HL-60 (cell line): ENCODE results near the gene NLRP3.
"Not testable (repeated sequence)": the region's sequence is repeated elsewhere in the genome, so short reads cannot be mapped to it uniquely, and the experiment has no call there.

Experiments
- DNase-seq, 2 experiments: peaks; one replicate each; pipeline ENCODE4 v3.0.0-alpha.2; 2010 to 2020; ENCODE audit warnings: low read depth in 1 of 2, low spot score in 1 of 2
- H3K27ac ChIP-seq: fragments of 250-450 bp; sonication (Bioruptor Pico); replicated peaks from 2 replicates; pipeline ENCODE4 v1.5.1; 2020; ENCODE audit warnings: mild to moderate bottlenecking, moderate library complexity
- H3K27me3 ChIP-seq: fragments of 250-450 bp; sonication (Bioruptor Pico); 2 replicates; pipeline ENCODE4 v1.5.1; 2021; ENCODE audit warnings: mild to moderate bottlenecking, moderate library complexity; ENCODE audit not compliant: insufficient read depth, poor library complexity, severe bottlenecking
- H3K4me3 ChIP-seq: replicated peaks from 2 replicates; pipeline ENCODE4 v1.5.1; 2011; ENCODE audit warnings: mild to moderate bottlenecking, control low read depth, low read length; ENCODE audit not compliant: insufficient read depth
- GABPA ChIP-seq: IDR thresholded peaks from 2 replicates; pipeline ENCODE4 v1.6.1; 2012; ENCODE audit warnings: low read depth
- POLR2AphosphoS5 ChIP-seq: IDR thresholded peaks from 2 replicates; pipeline ENCODE4 v1.6.1; 2012; ENCODE audit warnings: low read depth
- SPI1 ChIP-seq: IDR thresholded peaks from 2 replicates; pipeline ENCODE4 v1.6.1; 2012; ENCODE audit warnings: low read depth, mild to moderate bottlenecking, borderline replicate concordance
- TF ChIP-seq, protein P1 (sequence below): IDR thresholded peaks from one replicate; pipeline ENCODE4 v1.5.1; 2011; ENCODE audit warnings: low read length, control low read depth, inconsistent platforms; ENCODE audit not compliant: insufficient read depth
- TF ChIP-seq, protein P2 (sequence below): IDR thresholded peaks from 2 replicates; pipeline ENCODE4 v1.6.1; 2012; ENCODE audit warnings: low read depth; ENCODE audit not compliant: insufficient replicate concordance

Gene NLRP3

DNA sequence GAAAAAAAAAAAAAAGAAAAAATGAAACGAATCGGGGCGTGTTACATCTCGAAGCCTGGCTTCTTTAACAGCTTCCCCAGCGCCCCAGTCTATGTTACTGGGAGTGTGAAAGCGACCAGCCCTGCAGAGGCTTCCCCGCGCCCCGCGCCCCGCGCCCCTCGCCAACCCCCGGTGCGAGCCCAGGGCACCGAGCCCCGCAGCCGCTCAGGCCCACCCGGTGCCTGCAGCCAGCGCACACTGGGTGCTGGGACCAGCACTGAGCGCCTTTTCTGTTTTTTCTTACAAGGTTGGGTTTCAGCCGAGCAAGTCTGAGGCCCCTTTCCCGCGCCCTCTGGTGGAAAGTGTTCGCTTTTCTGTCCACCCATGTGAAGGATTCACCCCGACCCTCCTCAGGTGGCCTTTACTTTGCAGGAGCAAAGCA is 42.2 kb upstream of the NLRP3 start:
- DNase-seq: peak in 1 of 2 experiments; percentile 48
- TF ChIP-seq POLR2AphosphoS5 (no peak), GABPA (no peak), SPI1 (no peak)
- TF ChIP-seq, protein P1, sequence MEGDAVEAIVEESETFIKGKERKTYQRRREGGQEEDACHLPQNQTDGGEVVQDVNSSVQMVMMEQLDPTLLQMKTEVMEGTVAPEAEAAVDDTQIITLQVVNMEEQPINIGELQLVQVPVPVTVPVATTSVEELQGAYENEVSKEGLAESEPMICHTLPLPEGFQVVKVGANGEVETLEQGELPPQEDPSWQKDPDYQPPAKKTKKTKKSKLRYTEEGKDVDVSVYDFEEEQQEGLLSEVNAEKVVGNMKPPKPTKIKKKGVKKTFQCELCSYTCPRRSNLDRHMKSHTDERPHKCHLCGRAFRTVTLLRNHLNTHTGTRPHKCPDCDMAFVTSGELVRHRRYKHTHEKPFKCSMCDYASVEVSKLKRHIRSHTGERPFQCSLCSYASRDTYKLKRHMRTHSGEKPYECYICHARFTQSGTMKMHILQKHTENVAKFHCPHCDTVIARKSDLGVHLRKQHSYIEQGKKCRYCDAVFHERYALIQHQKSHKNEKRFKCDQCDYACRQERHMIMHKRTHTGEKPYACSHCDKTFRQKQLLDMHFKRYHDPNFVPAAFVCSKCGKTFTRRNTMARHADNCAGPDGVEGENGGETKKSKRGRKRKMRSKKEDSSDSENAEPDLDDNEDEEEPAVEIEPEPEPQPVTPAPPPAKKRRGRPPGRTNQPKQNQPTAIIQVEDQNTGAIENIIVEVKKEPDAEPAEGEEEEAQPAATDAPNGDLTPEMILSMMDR: no peak
- TF ChIP-seq, protein P2, sequence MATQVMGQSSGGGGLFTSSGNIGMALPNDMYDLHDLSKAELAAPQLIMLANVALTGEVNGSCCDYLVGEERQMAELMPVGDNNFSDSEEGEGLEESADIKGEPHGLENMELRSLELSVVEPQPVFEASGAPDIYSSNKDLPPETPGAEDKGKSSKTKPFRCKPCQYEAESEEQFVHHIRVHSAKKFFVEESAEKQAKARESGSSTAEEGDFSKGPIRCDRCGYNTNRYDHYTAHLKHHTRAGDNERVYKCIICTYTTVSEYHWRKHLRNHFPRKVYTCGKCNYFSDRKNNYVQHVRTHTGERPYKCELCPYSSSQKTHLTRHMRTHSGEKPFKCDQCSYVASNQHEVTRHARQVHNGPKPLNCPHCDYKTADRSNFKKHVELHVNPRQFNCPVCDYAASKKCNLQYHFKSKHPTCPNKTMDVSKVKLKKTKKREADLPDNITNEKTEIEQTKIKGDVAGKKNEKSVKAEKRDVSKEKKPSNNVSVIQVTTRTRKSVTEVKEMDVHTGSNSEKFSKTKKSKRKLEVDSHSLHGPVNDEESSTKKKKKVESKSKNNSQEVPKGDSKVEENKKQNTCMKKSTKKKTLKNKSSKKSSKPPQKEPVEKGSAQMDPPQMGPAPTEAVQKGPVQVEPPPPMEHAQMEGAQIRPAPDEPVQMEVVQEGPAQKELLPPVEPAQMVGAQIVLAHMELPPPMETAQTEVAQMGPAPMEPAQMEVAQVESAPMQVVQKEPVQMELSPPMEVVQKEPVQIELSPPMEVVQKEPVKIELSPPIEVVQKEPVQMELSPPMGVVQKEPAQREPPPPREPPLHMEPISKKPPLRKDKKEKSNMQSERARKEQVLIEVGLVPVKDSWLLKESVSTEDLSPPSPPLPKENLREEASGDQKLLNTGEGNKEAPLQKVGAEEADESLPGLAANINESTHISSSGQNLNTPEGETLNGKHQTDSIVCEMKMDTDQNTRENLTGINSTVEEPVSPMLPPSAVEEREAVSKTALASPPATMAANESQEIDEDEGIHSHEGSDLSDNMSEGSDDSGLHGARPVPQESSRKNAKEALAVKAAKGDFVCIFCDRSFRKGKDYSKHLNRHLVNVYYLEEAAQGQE: no peak
- no peak overlapping the region for H3K27ac ChIP-seq
- H3K27me3 ChIP-seq: no peaks in the 10 kb centered on the region
- H3K4me3 ChIP-seq: no peak overlapping the region

DNA sequence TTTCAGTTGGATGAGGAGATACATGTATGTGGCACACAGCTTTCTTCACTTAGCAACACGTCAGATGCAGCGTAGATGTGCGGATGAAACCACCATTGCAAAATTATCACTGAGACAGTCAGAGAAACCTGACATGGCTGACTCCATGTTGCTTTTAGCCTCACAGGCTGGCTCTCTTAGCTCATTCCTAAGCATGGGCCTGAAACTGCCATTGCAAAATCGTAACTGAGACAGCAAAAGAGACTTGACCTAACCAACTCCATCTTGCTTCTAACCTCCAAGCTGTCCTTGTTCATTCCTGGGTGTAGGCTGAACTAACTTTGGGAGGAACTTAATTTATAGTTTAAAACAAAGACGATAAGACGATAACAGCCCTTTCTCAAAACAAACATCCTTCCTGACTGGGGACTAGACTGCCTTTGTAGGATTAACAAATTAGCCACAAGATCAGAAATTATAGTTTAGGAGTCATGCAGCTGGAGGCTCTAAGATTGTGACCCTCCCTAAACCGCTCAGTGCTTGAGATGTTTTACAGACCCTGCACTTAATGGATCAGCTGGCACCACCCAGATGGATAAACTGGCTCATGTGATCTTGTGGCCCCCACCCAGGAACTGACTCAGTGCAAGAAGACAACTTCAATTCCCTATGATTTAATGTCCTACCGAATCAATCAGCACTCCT is 41.2 kb upstream of the NLRP3 start:
- DNase-seq, H3K27ac ChIP-seq, H3K27me3 ChIP-seq, H3K4me3 ChIP-seq: not testable (repeated sequence)

GRCh38 chr1:247375747-247376146 is 40.2 kb upstream of the NLRP3 start:
- Histone ChIP-seq H3K27ac (no peak overlapping the region), H3K4me3 (no peak overlapping the region), H3K27me3 (no peaks in the 10 kb centered on the region)
- DNase-seq: no peak
- TF ChIP-seq GABPA: no peak
- TF ChIP-seq, protein P1: no peak
- TF ChIP-seq, protein P2: no peak
- no peak for TF ChIP-seq SPI1
- TF ChIP-seq POLR2AphosphoS5: no peak

GRCh38 chr1:247376659-247377058 is 39.3 kb upstream of the NLRP3 start:
- TF ChIP-seq SPI1: no peak
- TF ChIP-seq GABPA: no peak
- TF ChIP-seq, protein P1: no peak
- TF ChIP-seq, protein P2: no peak
- TF ChIP-seq POLR2AphosphoS5: no peak
- Histone ChIP-seq H3K27me3 (no peaks in the 10 kb centered on the region), H3K4me3 (no peak overlapping the region), H3K27ac (no peak overlapping the region)
- DNase-seq: no peak

- DNase-seq, H3K27me3 ChIP-seq, H3K4me3 ChIP-seq, H3K27ac ChIP-seq: not testable (repeated sequence)
Measured at GRCh38 chr1:247377656-247378055, 38.3 kb upstream of the NLRP3 start.
